Measurements from ENCODE around the gene TCP10L. TPM values are rescaled to one million over a fixed set of nuclear protein-coding genes. Genes with fewer than 3 reads are reported as not detected.
"Not testable (repeated sequence)": the region's sequence is repeated elsewhere in the genome, so short reads cannot be mapped to it uniquely, and the experiment has no call there.

TCP10L gene
- total and polyA plus RNA-seq, 2 of the 4 experiments (the other 2 are of a cell fraction) = 0.09 TPM; not detected in 1

- H2AK9ac ChIP-seq (replicated peaks; ENCODE audit: low read depth, low read length, poor library complexity); BruUV-seq (replicated peaks); H3K9me3 ChIP-seq (ENCODE audit: control insufficient read depth, insufficient read depth, low read length); H3K9me1 ChIP-seq (ENCODE audit: insufficient read depth, low read length); H2AFZ ChIP-seq (replicated peaks; ENCODE audit: low read length, poor library complexity); H4K20me1 ChIP-seq (ENCODE audit: insufficient read depth, low read length); H3K18ac ChIP-seq (ENCODE audit: low read depth, low read length); in situ Hi-C loops (cut with MboI; ENCODE audit: low sequenced_read_pairs); H3K14ac ChIP-seq (replicated peaks; ENCODE audit: low read depth, low read length); H2BK15ac ChIP-seq (ENCODE audit: low read depth, low read length); H3K56ac ChIP-seq (ENCODE audit: extremely low read depth, insufficient read depth, low read length); H2BK5ac ChIP-seq (ENCODE audit: low read depth, low read length, poor library complexity, severe bottlenecking); POLR2A ChIA-PET (ENCODE audit: unreplicated experiment); H3K27me3 ChIP-seq (ENCODE audit: control insufficient read depth, insufficient read depth, low read length); H2BK20ac ChIP-seq (ENCODE audit: low read depth, low read length); H3K79me1 ChIP-seq (ENCODE audit: low read depth in 1 of 2, low read length in 2 of 2); H3K9ac ChIP-seq (ENCODE audit: low read depth, low read length); H3K4me2 ChIP-seq (ENCODE audit: low read depth, low read length); DNase-seq; H3K4ac ChIP-seq (ENCODE audit: low read depth, low read length); H3K4me1 ChIP-seq (ENCODE audit: control insufficient read depth, insufficient read depth, low read length); H4K8ac ChIP-seq (ENCODE audit: low read depth in 2 of 2, low read length in 2 of 2); ATAC-seq (ENCODE audit: low read depth); H4K91ac ChIP-seq (ENCODE audit: insufficient read depth, low read depth, low read length); H2BK120ac ChIP-seq (ENCODE audit: low read depth, low read length); H4K5ac ChIP-seq (ENCODE audit: low read depth, low read length); H3K23ac ChIP-seq (ENCODE audit: low read depth, low read length); H3K4me3 ChIP-seq (ENCODE audit: insufficient read depth, low read depth, low read length); H2AK5ac ChIP-seq (ENCODE audit: low read depth, low read length); dilution Hi-C loops (cut with HindIII; ENCODE audit: low sequenced_read_pairs, unreplicated experiment); H3K27ac ChIP-seq (ENCODE audit: insufficient read depth, low read length); H3K36me3 ChIP-seq (ENCODE audit: control insufficient read depth, insufficient read depth, low read length): not testable (repeated sequence)
- intact Hi-C loops (cut with micrococcal nuclease) = loop anchor here (5.0 kb wide), 1 partner anchor 39 kb away; no protein-coding TSS in a partner anchor
- CTCF ChIA-PET = interaction anchor here (0.9 to 1.2 kb wide), 2 partner anchors 49 to 158 kb away, joined by 3 read pairs; no protein-coding TSS in a partner anchor
- WGBS, 2 experiments (ENCODE audit: extremely low coverage in 2 of 2, insufficient read length in 1 of 2) = no CpG with 5 or more reads among the region's 1 CpG
These were observed 23.8 kb downstream of the TCP10L start for GRCh38 chr21:32561476-32561875.

Data from IMR-90 (cell line).